ENCODE measurements around the gene SLC7A1.
"Not testable (repeated sequence)": the region's sequence is repeated elsewhere in the genome, so short reads cannot be mapped to it uniquely, and the experiment has no call there.

SLC7A1 gene

DNA sequence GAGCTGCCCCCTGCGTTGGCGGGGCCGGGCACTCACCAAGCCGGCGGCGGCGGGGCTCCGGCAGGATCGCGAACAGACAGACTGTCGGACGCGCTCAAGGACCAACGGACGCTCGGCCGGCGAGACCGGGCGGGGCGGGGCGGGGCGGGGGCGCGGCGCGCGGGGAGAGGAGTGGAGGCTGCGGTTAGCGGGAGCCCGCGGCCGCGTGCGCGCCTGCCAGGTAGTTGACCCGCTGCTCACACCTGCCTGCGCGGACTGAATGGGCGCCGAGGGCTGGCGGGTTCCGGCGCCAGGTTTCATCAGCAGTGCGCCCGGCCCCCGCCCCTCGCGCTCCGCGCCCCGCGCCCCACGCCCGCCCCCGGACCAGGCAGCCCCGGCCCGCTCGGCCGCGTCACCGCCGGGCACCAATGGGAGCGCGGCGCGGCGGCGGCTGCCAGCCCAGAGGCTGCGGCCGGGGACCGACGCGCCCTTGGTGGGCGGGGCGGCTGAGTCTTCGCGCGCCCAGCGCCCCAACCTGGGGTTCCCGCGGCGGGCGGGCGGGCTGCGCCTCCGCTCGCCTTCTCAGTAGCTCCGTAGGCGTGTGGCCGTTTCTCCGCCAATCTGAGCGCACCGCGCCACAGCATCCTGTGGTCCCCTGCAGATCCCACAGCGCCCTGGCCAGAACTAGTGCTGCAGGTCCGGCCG is at the start of gene SLC7A1:
SLC7A1 (minus strand) TSS at position 309 of the 684 bp plus-strand sequence. CDS start 59,500 bp downstream, outside the sequence.
- no peak for DNase-seq

DNA sequence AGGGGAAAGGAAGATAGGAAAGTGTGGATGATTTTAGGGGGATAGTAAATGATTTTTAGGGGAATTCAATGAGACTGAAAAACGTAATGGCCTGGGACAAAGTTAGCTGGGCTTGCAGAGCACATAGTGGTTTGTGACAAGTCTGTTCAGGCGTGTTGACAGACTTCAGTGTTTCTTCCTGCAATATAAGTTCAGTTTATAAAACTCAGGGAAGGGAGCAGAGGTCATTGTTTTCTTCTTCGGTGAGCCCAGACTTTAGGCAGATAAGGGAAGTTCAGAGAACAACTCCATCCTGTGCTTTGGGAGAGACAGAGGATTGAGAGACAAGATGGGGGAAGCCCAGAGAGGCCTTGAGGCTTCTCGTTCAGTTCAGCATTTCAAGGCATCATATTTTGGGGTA is 45.2 kb upstream of the SLC7A1 start:
- no peak for DNase-seq

DNA sequence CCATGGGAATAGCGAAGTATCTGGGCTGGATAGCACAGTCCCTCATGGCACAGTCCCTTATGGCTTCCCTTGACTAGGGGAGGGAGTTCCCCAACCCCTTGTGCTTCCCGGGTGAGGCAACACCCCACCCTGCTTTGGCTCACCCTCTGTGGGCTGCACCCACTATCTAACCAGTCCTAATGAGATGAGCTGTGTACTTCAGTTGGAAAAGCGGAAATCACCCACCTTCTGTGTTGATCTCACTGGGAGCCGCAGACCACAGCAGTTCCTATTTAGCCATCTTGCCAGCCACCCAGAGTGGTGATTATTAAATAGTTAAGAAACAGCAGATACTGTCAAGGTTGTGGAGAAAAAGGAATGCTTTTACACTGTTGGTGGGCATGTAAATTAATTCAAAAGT is 41.3 kb upstream of the SLC7A1 start:
- not testable (repeated sequence) for DNase-seq

DNA sequence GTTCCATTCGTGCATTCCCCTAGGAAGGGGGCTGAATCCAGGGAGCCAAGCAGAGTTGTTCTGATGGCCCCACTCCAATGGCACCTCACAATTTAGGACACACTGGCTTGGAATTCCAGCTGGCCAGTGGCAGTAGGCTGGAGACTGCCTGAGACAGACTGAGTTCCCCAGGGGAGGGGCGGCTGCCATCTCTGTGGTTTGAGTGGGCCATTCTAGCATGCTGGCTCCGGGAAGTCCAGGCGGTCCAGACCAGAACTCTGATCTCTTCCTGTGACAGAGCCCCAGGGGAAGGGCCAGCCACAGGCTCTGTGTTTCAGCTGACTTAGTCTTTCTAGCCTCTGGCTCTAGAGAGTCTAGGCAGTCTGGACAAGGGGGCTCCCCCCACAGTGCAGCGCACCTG is 29.5 kb upstream of the SLC7A1 start:
- no peak for DNase-seq

DNA sequence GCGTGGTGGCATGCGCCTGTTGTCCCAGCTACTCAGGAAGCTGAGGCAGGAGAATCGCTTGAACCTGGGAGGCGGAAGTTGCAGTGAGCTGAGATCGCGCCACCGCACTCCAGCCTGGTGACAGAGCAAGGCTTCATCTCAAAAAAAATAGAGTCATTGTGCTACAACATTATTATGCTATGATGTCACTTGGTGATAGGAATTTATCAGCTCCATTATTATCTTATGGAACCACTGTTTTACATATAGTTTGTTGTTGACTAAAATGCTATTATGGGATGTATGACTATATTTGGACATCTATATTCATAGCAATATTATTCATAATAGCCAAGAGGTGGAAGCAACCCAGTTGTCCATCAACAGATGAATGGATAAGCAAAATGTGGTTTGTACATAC is 26.4 kb upstream of the SLC7A1 start:
- no peak for DNase-seq

DNA sequence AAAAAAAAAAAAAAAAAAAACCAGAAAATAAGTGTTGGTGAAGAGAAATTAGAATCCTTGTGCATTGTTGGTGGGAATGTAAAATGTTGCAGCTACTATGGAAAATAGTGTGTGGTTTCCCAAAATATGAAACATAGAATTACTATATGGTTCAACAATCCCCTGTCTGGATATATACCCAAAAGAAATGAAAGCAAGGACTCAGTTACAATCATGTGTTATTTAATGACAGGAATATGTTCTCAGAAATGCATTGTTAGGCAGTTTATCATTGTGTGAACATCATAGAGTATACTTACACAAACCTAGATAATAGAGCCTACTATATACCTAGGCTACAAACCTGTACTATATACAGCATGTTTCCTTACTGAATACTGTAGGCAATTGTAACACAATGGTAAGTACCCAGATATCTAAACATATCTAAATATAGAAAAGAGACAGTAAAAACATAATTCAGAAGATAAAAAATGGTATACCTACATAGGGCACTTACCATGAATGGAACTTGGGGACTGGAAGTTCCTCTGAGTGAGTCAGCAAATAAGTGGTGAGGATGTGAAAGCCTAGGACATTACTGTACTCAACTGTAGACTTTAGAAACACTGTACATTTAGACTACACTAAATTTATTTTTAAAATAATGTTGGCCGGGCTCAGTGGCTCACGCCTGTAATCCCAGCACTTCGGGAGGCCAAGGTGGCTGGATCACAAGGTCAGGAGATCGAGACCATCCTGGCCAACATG is 25.7 kb upstream of the SLC7A1 start:
- DNase-seq, result no peak

DNA sequence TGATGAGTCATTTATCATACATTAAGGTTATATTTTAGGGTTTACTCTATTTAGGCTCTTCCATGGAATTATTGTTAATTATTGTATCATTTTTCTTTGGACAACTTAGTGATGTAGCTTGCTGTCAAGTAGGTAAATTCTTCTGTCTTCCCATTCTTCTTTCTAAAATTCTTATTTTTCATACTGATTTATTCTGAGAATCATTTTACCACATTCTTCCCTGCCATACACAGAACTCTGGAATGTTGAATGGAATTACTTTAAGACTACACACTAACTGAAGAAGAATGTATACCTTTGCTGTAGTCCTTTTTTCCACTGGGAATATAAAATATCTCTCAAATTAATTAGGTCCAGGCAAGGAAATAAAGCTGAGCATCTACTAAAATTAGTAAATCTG is 24.5 kb upstream of the SLC7A1 start:
- no peak for DNase-seq

DNA sequence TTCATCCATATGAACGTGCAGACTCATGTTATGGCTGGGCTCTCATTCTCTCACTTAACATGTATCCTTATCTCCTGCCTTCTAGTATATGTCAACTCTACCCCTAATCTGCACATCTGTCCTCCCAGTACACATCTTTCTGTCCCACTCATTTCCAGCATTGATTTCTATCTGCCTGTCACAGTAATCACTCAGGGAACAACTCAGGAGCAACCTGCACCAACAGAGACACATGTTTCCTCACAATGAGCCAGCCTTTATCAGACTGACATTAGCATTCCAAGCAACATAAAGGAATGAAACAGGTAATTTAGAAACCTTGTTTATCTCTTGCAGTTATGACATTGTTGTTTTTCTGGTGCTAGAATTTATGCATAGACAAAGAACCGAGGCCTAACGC is 17.6 kb upstream of the SLC7A1 start:
- no peak for DNase-seq

DNA sequence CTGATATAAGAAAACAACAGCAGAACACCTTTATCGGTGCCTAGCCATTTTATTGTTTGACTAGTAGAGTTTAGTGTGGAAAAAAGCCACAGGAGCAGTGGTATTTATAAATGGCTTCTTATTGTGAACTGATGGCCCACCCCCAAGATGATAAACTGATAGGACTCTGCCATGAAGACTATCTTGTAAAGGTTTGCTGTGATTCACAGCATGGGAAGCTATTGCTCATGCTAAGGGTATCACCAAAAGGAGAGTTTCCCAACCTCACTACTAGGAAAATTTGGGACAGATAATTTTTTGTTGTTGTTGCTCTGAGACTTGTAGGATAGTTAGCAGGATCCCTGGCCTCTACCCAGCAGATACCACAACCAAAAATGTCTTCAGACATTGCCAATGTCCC is 12.0 kb upstream of the SLC7A1 start:
- no peak for DNase-seq

DNA sequence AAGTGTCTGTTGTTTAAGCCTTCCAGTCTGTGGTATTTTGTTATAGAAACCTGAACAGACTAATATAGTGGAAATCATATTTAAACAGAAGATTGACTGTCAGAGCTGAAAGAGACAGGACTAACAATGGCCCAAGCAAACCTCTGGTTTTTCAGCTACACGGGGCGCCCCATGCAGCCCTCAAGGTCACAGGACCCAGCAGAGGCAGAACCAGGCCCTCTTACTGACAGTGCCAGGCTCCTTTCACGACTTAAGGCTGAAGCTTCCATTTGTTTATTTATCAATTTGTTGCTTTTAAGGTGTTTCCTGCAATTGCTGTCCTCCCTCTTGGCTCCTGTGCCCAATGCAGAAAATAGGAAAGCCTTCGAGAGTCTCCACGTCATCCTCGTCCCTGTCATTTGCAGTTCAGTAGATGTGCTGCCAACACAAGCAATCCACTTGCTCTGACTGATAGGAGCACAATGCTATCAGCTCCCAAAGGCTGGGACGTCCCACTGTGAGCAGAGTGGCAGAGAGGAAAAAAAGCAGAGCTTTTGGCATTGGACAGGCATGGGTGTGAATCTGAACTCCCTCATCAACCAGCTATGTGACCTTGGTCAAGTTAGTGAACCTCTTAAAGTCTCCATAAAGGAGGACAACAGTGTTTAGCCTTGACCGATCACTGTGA is 10.5 kb upstream of the SLC7A1 start:
- no peak for DNase-seq

DNA sequence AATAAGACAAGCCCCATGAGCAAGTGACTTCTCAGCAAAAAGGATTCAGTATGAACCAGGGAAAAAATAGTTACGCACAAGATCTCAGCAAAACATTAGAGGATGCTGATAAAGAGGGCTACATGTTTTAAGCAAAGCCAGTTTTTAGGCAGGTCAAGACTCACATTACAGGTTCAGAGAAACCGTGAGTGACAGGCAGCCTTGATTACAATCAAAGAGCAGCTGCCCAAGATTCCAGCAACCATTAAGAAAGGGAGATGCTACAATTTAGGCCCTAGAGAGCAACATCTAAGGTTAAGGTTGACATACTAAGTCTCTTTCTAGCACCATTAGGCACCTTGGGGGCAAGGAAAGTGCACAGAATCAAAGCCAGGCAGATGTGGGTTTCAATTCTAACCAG is 2.8 kb upstream of the SLC7A1 start:
- no peak for DNase-seq

DNA sequence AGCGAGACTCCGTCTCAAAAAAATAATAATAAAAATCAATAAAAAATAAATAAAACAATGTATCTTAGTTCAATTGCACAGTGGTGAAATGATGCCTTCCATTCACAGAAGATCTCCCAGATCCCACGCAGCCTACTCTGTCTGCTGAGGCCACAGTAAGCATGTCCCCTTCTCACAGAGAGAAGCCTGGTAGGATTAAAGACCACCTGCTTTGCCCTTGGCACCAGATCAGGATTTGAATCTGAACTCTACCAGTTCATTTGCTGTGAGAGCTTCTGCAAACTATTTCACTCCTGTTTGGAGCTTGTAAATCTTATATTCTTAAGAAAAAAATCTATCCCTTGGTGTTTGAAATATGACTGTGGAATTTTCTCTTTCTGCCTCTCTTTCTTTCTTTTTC is 2.2 kb upstream of the SLC7A1 start:
- no peak for DNase-seq

DNA sequence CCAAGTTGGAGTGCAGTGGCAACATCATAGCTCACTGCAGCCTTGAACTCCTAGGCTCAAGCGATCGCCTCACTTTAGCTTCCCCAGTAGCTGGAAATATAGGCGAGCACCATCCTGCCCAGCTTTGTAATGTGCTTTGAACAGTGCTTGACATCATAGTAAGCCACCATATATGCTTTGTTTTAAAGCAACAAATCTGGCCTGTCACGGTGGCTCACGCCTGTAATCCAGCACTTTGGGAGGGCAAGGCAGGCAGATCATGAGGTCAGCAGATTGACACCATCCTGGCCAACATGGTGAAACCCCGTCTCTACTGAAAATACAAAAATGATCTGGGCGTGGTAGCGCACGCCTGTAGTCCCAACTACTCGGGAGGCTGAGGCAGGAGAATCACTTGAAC is 1.8 kb upstream of the SLC7A1 start:
- no peak for DNase-seq

DNA sequence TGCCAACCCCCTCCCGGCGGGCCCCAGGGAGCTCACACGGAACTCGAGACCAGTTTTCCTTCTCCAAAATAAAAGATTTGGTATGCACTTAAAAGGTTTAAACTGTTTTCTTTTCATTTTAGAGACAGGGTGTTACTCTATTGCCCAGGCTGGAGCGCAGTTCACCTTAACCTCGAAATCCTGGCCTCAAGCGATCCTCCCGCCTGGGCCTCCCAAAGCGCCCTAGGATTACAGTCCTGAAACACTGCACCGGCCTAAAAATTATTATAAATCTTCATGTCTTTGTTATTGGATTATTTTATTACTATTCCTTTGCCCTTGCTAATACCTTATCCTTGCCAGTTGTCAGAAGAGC is 553 bp upstream of the SLC7A1 start:
- no peak for DNase-seq

DNA sequence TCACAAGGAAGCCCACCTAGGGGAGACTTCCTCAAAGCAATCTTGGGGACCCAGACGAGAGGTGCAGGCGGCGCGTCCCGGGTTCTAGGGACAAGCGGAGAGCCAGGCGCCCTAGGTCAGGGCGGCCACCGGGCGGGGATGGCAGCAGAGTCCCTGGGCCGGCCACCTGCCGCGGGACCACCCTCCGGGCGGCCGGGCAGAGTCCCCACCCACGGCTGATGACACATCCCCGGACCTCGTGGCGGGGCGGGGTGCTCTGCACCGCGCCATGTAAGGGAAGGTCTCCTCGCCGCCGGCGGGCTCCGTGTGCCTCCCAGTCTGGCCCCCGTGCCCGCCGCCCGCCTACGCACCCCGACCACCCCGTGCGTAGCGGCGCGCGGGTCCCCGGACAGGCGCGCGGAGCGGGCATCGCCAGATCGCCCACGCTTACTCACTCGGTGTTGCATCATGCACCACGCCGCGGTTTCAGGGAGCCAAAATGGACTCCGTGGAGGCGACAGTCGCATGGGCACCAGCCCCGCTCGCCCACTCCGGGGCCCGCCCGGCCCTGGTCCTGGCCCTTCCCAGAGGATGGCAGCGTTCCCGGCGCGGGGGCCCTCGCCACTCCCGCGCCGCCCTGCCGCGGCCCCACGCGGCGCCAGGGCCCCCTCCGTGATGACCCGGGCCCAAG is 643 bp downstream of the SLC7A1 start:
- DNase-seq, result no peak

DNA sequence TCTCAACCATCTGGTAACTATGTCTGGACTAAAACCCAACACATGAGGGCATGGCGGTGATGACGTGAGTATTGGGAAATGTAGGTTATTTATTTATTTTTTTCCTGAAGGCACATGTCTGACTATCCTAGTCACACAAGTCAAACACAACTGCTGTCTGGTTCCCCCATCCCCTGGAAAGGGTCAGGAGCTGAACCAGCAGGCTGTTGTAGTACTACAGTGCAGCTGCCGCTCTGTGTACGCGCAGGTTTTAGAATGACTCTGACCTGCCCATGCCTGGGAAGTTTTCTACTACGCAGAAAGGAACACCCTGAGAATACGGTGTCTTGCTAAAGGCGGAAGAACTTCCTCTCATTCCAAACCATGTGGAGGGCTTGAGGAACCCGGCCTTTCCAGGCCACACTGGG is 1.2 kb downstream of the SLC7A1 start:
- no peak for DNase-seq

DNA sequence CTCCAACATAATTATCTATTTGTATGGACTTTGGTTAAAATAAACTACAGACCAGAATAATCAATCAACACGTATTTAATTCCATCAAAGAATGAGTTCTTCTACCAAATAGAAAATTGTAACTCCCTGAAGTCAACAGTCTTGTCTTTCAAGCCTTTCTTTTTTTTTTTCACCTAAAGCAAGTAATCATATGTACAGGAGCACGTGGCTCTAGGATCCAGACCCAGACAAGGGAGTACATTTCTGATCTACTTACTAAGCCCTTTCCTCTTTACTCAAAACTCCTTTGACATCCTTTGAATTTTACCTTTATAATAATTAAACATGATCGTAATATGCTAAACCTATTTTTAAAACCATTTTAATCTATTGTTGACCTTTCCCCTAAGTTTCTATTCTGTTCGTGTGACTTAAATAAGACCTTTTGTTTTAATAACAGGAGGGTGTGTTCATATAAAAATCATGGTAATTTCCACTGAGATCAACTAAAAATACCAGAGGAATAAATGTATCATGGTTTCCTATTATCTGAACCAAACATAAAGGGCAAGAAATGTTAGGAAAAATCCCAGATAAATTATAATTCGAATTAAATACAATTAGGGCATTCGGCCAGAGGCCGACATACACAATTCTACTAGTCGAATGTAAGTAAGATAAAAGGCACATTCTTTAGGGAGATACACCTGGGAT is 1.7 kb downstream of the SLC7A1 start:
- no peak for DNase-seq

DNA sequence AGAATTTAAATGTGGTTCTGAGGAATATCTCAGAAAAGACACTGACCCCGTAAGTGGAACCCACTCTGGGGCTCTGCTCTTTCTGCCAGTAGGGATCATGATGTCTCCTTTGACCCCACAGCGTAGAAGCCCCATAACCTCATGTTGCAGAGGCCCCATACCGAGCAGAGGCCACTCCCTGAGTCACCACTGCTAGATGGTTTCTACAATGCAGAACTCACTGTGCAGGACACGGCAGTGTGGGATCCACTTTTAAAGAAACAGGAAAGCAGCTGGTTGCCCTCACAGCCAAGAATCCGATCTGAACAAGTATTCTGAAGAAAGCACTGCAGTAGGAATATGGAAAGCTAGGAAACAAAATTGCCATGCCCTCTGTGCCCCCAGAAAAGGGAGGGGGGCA is 4.2 kb downstream of the SLC7A1 start:
- no peak for DNase-seq

DNA sequence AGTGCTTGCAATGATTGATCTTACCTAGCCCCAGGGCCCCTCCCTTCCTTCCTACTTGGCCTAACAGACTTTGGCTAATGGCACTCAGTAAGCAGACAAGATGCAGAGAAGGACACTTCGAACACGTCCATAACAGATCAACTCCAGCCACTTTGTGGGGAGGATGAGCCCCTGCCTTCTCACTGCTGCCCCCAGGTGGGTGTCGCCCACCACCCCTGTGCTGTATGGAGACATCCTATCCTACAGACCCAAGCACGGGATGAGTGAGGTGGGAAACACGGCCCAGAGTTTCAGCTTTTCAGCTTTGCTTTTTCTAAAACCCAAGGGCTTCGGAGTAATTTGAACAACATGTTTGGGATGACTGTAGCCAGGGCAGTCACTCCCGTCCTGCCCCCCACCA is 5.5 kb downstream of the SLC7A1 start:
- DNase-seq, result no peak

DNA sequence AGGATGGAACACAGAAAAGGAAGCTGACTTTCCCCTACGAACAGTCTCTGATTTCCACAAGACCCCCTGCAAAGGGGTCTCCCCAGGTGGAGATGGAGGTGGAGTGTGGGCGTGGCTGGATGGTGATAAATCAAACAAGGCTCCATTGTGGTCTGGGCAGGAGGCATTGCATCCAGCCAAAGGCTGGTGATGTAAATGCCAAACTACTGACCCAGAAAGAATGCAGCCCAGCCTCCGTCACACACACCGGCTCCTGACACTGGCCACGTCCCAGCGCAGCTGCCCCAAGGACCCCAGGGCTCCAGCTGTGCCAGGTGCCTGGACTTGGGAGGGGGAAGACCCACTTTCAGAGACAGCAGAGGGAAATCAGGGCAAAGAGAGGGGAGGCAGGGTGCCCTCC is 6.3 kb downstream of the SLC7A1 start:
- DNase-seq, result no peak

DNA sequence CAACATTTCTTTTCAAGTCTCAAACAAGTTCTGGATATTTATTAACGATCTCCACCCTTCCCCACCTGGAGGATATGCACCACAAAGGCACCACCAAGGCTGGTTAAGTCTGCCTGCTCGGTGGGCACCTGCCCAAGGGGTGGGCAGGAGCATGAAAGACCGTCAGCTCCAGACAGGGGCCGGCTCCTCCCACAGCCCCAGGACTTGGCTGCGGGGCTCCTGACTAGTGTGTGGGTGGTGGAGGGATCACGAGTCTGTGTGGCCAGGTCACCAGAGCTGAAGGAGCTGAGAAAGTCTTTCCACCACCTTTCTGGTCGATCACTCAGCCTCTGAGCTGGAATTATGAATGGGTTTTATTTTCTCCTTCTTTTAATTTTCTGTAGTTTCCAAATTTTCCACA is 7.8 kb downstream of the SLC7A1 start:
- DNase-seq, result no peak

DNA sequence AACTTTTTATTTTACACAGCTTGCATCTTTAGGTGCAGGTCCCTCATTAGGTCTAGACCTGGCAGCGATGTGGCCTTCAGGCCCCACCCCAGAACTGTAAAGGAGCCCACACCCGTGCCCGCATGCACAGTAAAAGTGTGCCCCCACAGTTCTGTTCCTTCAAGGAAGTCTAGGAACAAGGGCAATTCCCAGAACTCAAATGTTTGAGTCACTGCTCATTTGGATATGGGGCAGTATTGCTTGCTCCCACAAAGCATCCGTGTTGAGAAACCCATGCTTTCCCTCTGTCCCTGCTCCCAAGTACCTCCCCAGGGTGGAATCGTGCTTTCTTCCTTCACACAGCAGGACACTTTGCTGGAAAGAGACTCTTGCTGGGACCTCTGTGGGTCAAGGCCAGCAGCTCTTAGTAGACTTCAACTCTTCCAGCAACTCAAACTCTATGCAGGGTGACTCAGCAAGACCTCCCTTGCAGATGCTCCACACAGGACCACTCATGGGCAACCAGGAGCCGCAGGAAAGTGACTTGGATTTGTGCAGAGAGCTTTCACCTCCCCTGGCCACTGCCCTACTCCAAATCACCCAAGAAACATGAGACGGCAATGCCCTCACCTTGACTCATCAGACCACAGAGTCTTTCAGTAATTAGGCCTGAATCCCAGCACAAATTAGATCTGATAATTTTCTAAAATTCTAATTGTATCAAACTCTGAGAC is 12.3 kb downstream of the SLC7A1 start:
- no peak for DNase-seq
